NCI-H2029 (cell line): Measurements from ENCODE around the gene TGDS.
A peak's percentile ranks its signal among the peaks of the same experiment; 100 is the strongest.
"Not testable (repeated sequence)": the region's sequence is repeated elsewhere in the genome, so short reads cannot be mapped to it uniquely, and the experiment has no call there.

Source experiments
- DNase-seq: peaks from one replicate; lab custom pipeline; 2025; lab: John Stamatoyannopoulos, UW

Gene TGDS

DNA sequence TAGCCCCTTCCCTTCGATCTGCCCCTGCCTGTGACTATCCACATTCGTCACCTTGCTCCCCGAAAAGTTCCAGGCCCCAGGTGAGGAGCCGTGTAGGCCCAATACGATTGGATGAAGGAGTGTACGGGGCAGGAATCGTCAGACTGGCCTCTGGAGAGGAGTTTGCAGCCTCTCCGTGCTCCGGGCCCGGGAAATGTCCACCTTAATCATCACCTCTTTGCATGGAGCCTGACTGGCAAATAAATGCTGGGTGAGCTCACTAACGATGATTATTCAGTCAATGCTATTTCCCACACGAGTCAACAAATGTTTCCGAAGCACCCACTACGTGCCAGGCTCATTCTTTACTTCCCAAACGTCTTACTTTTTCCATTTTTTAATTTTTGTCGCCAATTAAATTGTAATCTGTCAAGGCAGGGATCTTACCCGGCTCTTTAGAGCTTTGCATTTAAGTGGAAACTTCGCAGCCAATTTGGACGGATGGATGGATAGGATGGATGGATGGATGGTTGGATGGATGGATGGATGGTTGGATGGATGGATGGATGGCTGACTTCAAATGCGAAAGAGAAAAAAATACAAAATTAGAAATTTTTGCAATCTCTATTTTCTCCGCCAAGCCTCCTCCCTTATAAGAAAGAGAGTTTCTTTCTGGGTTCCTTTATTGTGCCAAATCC is 45.8 kb downstream of the TGDS start:
- DNase-seq = no peak

GRCh38 chr13:94549232-94550061 is 46.5 kb downstream of the TGDS start:
- DNase-seq = peak; percentile 63

DNA sequence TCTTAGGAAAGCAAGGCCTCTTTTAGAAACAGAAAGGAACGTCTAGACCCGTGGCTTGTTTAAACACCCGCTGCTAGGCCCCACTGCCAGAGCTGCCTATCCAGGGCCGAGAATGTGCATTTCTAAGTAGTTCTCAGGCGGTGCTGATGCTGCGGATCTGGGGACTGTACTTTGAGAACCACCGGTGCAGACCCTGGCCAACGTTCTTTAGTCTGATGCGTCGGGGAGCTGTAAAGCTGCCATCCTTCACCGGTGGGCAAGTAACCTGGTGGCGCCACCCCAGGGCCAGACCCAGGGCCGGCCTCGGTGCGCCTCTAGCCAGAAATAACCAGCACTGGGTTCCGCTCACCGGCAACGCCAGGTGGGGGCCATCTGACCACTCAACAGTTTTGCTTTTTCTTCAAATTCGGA is 47.1 kb downstream of the TGDS start:
- peak; percentile 43 for DNase-seq

GRCh38 chr13:94548382-94548781 is 47.6 kb downstream of the TGDS start:
- DNase-seq = no peak

- DNase-seq = no peak
These were observed 49.7 kb downstream of the TGDS start for GRCh38 chr13:94546061-94546839.

- DNase-seq = no peak
These were observed 51.0 kb downstream of the TGDS start for GRCh38 chr13:94544922-94545321.

DNA sequence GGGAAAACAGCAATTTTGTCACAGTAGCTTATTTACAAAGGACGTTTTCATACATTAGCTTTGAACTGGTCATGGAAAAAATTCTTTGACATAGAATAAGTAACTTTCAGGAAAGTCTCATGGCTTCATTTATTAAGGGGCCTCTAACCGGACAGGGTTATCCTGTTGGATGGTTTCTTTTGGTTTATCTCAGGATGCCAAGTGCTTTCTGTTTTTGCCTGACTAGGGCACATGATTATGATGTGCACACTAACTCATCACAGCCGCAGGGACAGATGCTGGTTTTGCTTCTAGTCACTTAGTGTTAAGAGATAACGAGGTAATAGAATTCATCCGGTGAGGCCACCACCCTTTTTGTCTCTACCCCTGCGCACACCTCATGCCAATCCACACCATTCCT is 53.0 kb downstream of the TGDS start:
- DNase-seq = no peak

- DNase-seq = no peak
These were observed 58.0 kb downstream of the TGDS start for GRCh38 chr13:94537740-94538630.

DNA sequence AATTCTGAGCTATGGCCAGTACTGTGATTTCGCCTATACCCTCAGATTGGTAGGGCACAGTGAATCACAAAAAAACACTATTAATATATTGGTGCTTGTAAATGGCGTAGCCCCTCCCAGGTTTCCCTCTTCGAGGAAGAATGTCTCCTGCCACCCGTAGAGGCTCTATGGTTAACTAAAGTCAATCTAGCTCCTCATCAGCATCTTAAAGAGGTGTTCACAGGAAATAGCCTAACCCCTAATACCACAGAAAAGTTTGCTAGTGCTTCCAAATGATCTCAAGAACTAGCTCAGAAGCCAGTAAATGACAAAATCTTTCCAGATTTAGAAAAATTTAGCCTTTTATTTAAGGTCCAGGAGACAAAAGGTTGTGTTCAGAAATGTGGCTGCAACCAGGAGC is 60.2 kb downstream of the TGDS start:
- no peak for DNase-seq

GRCh38 chr13:94535231-94535630 is 60.7 kb downstream of the TGDS start:
- DNase-seq = no peak

DNA sequence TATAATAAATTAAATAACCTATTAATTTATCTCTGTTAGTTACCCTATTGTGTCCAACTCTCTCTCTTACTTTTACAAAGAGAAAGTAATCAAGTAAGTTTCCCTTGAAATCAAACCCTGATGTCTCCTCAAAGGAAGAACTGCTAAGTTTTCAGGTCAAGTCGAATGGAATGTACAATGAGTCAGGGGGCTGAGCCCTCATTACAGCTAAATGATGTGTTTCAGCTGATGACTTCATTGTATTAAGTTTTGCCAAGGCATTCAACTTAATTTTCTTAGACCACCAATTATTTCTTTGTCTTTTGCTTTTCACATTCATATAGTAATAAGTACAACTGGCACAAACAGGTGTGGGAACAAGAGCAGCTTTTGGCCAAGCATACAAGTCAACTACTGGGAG is 61.8 kb downstream of the TGDS start:
- no peak for DNase-seq

GRCh38 chr13:94532278-94532677 is 63.7 kb downstream of the TGDS start:
- not testable (repeated sequence) for DNase-seq

- not testable (repeated sequence) for DNase-seq
These were observed 69.0 kb downstream of the TGDS start for GRCh38 chr13:94526956-94527355.

- no peak for DNase-seq
These were observed 70.2 kb downstream of the TGDS start for GRCh38 chr13:94525781-94526180.

GRCh38 chr13:94524407-94524806 is 71.5 kb downstream of the TGDS start:
- no peak for DNase-seq
